ENCODE results near the gene ITIH5. TPM values are rescaled to one million over a fixed set of nuclear protein-coding genes. Genes with fewer than 3 reads are reported as not detected.

ITIH5 gene
- total and polyA plus RNA-seq, 2 of the 13 experiments (the other 11 are each of a cell fraction or from before 2014, with no cell fraction given): 4.7 to 8.9 TPM

DNA sequence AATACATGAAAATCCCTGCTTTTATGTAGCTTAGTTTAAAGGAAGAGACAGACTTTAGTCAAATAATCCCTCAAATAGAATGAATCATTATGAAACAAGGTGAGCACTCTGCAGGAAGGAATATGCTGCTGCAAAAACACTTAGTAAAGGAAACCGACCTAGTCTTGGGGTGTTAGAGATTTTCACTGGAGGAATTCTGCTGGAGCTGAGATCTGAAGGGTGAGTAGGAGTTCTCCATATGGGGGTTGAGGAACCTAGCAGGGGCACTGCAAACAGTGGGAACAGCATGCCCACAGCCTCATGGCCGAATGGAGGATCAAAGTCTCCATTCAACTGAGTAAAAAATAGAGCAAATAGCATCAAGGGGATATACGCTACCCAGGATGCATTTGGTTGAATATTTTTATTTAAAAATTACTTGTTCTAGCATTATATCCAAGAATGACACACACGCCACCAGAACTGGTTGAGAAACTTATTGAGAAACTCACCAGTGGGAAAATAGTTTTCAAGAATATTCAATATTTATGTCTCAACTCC lies 39.8 kb upstream of the ITIH5 start (continued):
- TF ChIP-seq, protein P1, sequence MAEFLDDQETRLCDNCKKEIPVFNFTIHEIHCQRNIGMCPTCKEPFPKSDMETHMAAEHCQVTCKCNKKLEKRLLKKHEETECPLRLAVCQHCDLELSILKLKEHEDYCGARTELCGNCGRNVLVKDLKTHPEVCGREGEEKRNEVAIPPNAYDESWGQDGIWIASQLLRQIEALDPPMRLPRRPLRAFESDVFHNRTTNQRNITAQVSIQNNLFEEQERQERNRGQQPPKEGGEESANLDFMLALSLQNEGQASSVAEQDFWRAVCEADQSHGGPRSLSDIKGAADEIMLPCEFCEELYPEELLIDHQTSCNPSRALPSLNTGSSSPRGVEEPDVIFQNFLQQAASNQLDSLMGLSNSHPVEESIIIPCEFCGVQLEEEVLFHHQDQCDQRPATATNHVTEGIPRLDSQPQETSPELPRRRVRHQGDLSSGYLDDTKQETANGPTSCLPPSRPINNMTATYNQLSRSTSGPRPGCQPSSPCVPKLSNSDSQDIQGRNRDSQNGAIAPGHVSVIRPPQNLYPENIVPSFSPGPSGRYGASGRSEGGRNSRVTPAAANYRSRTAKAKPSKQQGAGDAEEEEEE (CRISPR knock-in tag; IDR thresholded peaks at IDR 0.05; ENCODE audit: borderline replicate concordance): no peak
- TF ChIP-seq TGIF2 (CRISPR knock-in tag; IDR thresholded peaks at IDR 0.05) (0 out of 2 replicates have a peak, but pooled peaks have one; percentile 58), CEBPB (IDR thresholded peaks at IDR 0.05; ENCODE audit: borderline replicate concordance, low read depth, low read length) (0 out of 2 replicates have a peak, but pooled peaks have one; percentile 3), HDAC2 (CRISPR knock-in tag; IDR thresholded peaks at IDR 0.05) (no peak), POLR2G (IDR thresholded peaks at IDR 0.05; ENCODE audit: low read depth, low read length) (0 out of 2 replicates have a peak, but pooled peaks have one; percentile 60), KLF9 (CRISPR knock-in tag; IDR thresholded peaks at IDR 0.05; ENCODE audit: low read depth) (0 out of 2 replicates have a peak, but pooled peaks have one; percentile 16), AGO2 (optimal IDR thresholded peaks at IDR 0.05; ENCODE audit: low read depth, low read length) (peak; percentile 44), ARID2 (CRISPR knock-in tag; IDR thresholded peaks at IDR 0.05; ENCODE audit: borderline replicate concordance) (0 out of 2 replicates have a peak, but pooled peaks have one; percentile 24), ZC3H4 (CRISPR knock-in tag; IDR thresholded peaks at IDR 0.05; ENCODE audit: borderline replicate concordance) (peak; percentile 90; the same call in 1 of the 2 replicates), EP300 (IDR thresholded peaks at IDR 0.05; ENCODE audit: low read depth in 2 of 2, low read length in 2 of 2) (0 out of 4 replicates have a peak, but pooled peaks of 1 of the 2 experiments have one; percentile 3), EP300 (CRISPR knock-in tag; IDR thresholded peaks at IDR 0.05; ENCODE audit: borderline replicate concordance) (no peak), RAD21 (CRISPR knock-in tag; IDR thresholded peaks at IDR 0.05) (0 out of 2 replicates have a peak, but pooled peaks have one; percentile 9), ZFP36 (IDR thresholded peaks at IDR 0.05; ENCODE audit: borderline replicate concordance, low read depth, low read length, partially characterized antibody) (no peak), HNF4A (CRISPR knock-in tag; IDR thresholded peaks at IDR 0.05) (peak; percentile 17; the same call in 1 of the 2 replicates), YEATS4 (CRISPR knock-in tag; IDR thresholded peaks at IDR 0.05; ENCODE audit: borderline replicate concordance) (0 out of 2 replicates have a peak, but pooled peaks have one; percentile 25)
- TF ChIP-seq, protein P2, sequence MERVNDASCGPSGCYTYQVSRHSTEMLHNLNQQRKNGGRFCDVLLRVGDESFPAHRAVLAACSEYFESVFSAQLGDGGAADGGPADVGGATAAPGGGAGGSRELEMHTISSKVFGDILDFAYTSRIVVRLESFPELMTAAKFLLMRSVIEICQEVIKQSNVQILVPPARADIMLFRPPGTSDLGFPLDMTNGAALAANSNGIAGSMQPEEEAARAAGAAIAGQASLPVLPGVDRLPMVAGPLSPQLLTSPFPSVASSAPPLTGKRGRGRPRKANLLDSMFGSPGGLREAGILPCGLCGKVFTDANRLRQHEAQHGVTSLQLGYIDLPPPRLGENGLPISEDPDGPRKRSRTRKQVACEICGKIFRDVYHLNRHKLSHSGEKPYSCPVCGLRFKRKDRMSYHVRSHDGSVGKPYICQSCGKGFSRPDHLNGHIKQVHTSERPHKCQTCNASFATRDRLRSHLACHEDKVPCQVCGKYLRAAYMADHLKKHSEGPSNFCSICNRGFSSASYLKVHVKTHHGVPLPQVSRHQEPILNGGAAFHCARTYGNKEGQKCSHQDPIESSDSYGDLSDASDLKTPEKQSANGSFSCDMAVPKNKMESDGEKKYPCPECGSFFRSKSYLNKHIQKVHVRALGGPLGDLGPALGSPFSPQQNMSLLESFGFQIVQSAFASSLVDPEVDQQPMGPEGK (CRISPR knock-in tag; IDR thresholded peaks at IDR 0.05): 0 out of 2 replicates have a peak, but pooled peaks have one; percentile 10
- TF ChIP-seq, protein P3, sequence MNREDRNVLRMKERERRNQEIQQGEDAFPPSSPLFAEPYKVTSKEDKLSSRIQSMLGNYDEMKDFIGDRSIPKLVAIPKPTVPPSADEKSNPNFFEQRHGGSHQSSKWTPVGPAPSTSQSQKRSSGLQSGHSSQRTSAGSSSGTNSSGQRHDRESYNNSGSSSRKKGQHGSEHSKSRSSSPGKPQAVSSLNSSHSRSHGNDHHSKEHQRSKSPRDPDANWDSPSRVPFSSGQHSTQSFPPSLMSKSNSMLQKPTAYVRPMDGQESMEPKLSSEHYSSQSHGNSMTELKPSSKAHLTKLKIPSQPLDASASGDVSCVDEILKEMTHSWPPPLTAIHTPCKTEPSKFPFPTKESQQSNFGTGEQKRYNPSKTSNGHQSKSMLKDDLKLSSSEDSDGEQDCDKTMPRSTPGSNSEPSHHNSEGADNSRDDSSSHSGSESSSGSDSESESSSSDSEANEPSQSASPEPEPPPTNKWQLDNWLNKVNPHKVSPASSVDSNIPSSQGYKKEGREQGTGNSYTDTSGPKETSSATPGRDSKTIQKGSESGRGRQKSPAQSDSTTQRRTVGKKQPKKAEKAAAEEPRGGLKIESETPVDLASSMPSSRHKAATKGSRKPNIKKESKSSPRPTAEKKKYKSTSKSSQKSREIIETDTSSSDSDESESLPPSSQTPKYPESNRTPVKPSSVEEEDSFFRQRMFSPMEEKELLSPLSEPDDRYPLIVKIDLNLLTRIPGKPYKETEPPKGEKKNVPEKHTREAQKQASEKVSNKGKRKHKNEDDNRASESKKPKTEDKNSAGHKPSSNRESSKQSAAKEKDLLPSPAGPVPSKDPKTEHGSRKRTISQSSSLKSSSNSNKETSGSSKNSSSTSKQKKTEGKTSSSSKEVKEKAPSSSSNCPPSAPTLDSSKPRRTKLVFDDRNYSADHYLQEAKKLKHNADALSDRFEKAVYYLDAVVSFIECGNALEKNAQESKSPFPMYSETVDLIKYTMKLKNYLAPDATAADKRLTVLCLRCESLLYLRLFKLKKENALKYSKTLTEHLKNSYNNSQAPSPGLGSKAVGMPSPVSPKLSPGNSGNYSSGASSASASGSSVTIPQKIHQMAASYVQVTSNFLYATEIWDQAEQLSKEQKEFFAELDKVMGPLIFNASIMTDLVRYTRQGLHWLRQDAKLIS (CRISPR knock-in tag; IDR thresholded peaks at IDR 0.05): peak; percentile 83; the same call in 1 of the 2 replicates
- TF ChIP-seq, protein P4, sequence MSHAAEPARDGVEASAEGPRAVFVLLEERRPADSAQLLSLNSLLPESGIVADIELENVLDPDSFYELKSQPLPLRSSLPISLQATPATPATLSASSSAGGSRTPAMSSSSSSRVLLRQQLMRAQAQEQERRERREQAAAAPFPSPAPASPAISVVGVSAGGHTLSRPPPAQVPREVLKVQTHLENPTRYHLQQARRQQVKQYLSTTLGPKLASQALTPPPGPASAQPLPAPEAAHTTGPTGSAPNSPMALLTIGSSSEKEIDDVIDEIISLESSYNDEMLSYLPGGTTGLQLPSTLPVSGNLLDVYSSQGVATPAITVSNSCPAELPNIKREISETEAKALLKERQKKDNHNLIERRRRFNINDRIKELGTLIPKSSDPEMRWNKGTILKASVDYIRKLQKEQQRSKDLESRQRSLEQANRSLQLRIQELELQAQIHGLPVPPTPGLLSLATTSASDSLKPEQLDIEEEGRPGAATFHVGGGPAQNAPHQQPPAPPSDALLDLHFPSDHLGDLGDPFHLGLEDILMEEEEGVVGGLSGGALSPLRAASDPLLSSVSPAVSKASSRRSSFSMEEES (CRISPR knock-in tag; IDR thresholded peaks at IDR 0.05): 0 out of 2 replicates have a peak, but pooled peaks have one; percentile 27
- TF ChIP-seq, protein P5, sequence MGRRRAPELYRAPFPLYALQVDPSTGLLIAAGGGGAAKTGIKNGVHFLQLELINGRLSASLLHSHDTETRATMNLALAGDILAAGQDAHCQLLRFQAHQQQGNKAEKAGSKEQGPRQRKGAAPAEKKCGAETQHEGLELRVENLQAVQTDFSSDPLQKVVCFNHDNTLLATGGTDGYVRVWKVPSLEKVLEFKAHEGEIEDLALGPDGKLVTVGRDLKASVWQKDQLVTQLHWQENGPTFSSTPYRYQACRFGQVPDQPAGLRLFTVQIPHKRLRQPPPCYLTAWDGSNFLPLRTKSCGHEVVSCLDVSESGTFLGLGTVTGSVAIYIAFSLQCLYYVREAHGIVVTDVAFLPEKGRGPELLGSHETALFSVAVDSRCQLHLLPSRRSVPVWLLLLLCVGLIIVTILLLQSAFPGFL (CRISPR knock-in tag; IDR thresholded peaks at IDR 0.05): no peak
